ENCODE data around the gene TMEM117.
"Not testable (repeated sequence)": the region's sequence is repeated elsewhere in the genome, so short reads cannot be mapped to it uniquely, and the experiment has no call there.

TMEM117 gene

DNA sequence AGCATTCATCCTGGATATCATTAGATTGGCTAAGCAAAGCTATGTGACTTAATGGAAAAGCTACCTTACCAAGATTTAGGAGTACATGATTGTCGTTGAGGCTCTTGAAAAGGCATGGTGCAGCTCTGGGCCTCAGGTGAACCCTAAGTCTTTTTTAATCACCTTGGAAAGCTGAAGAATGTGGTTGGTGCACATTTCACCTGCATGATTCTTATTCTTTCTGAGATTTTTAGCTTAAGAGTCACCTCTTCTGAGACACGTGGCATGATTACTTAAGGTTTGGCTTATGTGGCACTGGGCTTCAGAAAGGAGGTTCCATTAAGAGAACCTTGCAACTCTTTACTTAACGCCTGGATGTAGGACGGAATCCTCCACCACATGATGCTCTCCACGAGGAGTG is 498.5 kb downstream of the TMEM117 start:
- no peak for DNase-seq

DNA sequence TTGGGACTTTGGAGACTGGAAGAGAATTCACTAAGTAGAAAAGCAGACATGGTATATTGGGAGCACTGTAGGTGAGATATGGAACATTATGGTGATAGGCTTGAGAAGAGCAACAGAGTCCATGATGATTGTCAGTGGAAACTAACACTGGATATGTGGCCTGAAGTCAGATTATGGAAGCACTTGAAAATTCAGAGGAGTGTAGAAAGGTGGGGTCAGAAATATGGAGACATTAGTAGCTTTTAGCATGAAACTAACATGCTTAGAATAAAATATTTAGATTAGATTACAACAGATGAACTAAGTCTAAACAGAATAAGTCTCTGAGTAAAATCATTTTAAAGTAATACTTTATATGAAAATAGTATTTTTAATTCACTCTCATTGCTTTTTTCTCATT is 499.1 kb downstream of the TMEM117 start:
- no peak for DNase-seq

DNA sequence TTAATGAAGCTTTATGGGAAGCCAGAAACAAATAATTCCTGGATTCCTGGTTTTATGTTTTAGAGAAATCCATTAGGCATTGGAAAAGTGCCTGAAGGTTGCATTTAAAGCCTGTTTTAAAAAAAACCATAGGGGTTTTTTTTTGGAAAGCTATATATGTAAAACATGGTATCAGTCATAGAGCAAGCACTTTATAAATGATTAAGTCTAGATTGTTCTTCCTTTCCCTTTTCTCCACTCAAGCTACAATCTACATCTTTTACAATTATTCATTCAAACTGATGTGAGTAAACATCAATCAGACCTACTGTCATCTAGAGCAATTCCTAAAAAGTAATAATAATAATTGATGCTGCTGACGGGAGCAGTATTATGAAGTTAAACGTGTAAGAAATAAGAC is 500.7 kb downstream of the TMEM117 start:
- DNase-seq, result no peak

DNA sequence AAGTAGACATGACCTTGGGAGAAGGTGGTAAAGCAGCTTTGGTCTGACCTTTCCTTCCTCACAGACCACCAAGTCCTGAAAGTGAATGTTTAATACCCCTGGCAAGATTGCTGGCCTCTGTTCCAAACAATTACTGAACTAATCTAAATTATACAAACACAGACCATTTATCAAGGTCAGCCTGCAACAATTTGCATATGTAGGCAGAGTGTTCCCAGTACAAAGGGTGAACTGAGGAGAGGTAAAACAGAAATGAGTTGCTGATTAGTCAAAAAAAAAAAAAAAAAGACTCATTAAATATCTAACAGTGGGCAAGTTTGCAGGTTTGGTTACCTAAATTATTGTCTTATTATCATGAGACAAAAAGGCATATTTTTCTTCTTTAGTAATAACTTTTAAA is 506.5 kb downstream of the TMEM117 start:
- DNase-seq, result no peak

DNA sequence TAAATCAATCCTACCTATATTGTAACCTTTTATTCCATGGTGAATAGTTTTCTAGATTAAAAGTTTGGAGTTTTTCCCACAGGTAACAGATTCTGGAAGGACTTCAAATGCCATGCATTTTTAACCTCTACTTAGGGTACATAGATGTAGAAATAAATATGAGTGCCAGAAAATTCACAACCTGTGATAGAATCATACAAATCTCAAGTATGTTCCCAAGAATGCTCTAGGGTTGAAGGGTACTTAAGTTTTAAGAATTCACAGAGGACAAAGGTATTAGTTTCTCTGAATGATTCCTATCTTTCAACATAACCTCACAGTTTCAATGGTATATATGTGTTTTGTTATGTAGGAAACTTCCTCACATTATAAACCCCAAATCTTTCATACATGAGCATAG is 511.3 kb downstream of the TMEM117 start:
- DNase-seq, result no peak

DNA sequence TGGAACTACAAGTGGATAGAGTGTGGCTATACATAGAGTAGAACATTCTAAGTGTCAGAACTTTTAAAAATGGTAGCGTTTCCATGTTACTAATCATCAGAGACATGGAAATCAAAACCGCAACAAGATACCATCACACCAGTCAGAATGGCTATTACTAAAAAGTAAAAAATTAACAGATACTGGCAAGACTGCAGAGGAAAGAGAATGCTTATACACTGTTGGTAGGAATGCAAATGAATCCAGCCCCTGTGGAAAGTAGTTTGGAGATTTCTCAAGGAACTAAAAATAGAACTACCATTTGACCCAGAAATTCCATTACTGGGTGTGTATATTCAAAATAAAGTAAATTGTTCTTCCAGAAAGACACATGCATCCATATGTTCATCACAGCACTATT is 521.6 kb downstream of the TMEM117 start:
- DNase-seq, result no peak

DNA sequence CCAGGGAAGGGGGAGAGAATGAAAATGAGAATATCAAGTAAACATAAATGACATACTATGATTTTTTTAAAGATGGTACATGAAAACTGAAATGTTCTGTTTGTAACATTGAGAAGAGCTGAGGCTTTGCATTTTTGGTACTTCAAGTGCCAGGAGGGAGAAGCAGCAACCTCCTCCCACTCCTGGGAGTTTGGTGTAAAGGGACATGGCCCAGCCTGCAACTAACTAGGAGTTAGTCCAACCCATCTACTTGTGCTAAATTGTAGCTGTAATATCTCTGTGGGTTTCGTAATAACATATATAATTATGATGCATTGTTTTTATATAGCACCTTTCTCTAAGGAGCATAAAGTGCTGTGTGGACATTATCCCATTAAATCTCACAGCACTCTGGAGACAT is 522.8 kb downstream of the TMEM117 start:
- DNase-seq, result no peak

DNA sequence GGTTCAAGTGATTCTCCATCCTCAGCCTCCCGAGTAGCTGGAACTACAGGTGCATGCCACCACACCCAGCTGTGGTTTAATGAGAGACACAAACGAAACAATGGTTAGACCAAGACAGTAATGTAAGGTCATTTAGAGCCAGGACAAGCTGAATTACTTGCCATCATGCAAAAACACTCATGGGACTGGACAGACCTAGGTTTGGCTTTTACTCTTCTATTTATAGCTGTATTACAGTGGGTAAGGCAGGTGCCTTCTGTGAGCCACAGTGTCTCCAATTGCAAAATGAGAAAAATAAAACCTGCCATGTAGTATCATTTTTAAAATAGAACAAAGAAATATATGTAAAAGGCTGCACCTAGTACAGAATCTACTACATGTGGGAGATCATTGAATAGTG is 527.1 kb downstream of the TMEM117 start:
- DNase-seq, result no peak

DNA sequence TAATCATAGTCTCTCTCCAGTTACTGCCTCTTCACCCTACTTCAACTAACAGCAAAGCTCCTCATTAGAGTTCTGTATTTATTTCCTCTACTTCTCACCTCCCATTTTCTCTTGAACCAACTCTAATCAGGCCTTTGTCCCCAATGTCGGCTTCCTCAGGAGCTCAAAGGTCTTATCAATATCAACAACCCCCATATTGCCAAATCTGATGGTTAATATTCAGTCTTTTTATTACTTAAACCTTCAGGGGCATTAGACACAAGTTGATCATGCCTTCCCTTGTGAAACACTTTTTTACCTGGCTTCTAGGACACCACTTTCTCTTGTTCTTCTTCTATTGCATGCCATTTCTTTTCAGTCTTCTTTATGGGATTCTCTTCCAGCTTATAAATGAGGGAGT is 531.3 kb downstream of the TMEM117 start:
- no peak for DNase-seq

DNA sequence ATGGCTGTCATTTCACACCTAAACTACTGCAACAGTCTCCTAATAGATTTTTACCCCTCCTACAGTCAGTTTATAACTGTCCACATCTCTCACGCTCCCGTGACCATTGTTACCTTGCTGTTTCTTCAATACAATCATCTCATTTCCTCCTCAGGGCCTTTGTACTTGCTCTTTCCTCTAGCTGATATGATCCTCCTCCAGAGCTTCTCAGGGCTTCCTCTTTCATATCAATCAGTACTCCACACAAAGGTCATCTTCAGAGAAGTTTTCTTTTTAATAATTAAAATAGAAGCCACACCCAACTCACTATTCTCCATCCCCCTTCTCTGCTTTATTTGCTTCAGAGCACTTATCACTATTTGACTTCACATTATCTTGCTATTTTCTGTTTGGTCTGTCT is 532.0 kb downstream of the TMEM117 start:
- no peak for DNase-seq

DNA sequence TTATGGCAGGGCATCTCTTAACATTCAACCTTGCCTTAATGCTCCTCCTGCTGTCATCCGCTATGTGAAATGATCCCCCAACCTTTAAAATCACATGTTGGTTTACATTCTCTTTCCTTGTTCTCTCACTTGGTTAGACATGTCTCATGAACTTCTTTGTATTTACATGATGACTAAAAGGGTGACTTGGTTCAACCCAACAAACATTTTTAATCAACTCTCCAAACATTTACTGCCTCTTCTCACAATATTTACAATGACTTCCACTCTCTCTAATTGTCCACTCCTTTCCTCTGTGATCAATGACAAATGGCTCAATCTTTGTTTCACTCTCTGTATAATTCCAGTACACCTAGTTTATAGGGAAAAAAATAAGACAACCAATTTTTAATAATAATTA is 534.1 kb downstream of the TMEM117 start:
- no peak for DNase-seq

DNA sequence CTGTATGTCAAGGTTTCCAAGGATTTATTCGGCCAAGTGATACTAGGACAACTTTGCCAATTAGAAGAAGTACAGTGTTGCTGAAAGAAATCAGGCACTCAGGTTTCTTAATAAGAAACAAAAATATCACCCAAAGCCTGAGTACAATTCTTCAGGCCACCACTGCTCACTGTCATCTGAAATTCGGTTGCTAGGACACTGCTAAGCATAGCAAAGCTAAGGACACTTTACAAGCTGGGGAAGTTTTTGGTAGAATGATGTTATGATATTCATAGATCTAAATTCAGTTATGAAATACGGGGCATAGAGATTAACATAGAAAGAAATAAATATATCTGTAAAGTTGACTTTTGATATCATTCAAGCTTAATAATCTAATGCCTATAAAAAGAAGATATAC is 535.1 kb downstream of the TMEM117 start:
- DNase-seq, result no peak

DNA sequence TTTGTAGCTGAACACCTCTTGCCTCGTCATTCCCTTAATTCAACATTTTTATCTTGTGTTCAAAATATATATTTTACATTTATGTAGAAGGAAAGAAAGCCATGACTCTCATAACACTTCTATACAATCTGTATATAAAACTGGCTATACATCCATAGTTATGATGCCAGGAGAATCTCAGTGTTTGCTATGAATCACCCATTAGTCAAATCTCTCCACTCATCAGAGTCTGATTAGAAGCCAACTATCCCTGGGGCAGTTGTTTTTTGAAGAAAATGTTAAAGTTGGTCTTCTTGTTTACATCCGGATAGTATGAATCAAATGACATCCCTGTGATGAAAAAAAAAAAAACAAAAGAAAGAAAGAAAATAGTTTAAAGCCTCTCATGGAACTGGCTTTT is 536.4 kb downstream of the TMEM117 start:
- no peak for DNase-seq

DNA sequence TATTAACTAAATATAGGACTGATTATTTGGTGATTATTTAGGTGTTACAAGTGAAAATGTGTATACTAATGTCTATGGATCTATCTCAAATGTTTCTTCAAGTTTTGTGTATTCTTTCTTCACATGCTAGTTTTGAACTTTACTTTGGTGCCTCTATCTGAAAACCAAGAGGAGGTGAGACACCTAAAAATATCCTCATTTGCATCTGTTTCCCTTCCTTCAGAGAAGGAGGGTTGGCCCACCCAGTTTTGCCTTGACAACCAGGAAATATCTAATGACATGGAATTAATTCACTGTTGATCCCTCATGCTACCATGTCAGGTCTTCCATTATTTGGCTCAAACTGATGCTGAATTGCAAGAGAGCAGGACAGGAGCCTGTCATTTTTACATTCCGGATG is 539.8 kb downstream of the TMEM117 start:
- no peak for DNase-seq

DNA sequence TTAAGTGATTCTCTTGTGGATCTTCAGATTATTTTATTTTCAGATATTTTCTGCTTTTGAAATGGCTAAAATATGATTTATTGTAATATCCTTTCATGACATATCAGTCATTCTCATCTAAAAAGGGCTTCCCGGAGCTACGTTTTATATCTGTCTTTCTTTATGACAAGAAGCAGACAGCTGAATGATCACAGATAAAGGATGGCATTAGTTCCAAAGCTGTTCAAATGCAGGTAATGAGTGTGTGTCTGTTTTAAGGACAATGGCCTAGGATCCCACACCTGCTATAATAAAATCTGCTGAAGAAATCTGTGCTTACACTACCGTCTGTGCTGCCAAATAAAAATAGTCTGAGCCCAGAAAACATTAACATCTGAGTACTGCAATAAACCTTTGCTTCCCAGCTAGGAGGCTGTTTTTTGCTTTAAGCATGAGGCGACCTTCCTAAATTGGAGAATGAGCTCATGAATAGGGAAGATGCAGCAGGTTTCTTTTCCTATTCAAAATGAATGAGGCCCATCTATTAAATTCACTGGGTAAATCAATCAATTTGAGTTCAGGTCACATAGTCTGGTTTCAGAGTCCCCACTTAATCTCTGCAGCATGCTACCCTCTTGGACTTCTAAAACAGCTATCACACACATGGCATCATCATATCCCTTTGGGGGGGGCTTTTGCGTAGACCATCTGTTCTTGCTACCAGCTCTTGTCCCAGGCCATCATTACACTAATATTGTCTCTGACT is 541.7 kb downstream of the TMEM117 start:
- DNase-seq, result no peak

DNA sequence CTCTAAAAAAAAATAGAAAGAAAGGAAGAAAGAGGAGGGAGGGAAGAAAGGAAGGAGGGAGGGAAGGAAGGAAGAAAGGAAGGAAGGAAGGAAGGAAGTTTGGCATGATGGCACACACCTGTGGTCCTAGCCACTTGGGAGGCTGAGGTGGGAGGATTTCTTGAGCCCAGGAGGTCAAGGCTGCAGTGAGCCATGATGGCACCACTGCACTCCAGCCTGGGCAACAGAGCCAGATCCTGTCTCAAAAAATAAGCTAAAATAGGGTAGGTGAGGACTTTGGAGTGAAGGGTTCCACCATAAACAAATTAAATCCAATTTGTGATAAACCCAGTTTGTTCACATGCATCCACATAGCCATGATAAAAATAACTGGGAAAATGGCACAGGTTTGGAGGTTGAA is 543.2 kb downstream of the TMEM117 start:
- DNase-seq, result not testable (repeated sequence)

DNA sequence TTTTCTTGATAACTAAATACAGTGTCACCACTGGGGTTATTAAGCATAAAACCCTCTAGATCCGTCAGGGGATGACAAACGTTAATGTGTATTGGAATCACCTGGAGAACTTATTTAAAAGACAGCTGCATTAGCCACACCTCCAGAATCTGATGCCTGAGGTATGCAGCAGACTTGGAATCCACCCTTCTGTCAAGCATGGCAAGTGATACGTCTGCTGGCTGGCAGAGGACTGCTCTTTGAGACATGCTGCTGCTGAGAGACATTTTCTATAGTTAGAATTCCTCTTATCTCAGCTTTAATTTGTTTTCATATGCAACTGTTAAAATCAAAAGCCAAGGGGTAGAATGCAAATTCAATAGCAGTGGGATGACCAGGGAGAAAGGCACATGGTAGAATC is 544.0 kb downstream of the TMEM117 start:
- no peak for DNase-seq

DNA sequence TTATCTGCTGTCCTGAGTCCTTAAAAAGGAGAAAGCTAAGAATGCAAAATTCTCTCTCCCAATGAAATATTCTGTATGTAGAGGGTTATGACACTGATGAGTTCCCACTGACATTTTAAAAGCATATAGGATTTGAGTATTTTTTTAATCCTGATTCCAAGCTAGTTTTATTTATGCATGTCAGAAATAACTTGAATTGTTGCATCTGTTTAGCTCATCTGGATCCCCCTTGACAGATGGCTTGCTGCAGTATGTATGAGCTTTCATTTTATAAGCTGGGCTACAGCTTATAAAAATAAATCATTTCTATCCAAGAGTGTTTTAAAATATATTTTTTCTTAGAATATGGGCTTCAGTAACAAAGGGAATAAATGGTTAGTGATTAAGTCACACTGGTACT is 545.0 kb downstream of the TMEM117 start:
- no peak for DNase-seq

DNA sequence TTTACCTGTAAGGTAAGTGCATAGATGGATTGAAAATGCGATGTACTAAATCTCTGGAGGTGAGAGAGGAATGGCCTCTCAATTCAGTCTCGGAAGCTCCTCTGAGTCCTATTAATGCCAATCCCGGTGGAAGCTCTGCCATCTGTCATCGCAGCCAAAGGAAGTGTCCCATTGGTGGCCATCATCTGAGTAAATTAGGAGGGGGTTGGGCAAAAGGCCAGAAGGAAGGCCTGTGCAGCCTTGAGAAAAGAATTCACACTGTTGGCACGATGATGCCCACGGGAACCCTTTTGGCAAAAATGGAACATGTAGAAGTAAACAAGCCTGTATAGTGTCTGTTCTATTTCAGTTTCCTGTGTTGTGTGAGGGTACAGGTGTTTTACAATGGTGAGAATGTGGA is 545.5 kb downstream of the TMEM117 start:
- DNase-seq, result no peak

DNA sequence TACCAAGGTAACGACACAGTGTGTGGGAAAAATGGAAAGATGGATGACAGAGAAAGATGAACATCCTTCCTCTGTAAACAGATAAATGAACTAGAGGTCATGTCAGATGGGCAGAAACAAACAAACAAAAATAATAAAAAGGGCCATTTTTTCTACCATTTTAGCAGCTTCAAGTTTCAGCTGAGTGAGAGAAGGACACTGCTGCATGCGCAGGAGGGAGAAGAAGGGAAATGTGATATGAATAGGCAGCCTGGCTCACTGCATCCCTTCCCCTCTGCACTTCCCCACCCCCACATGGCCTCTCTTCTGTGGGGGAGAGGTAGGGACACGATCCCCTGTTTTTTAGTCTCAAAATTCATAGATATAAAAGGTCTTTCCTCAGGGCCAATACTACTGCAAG is 548.3 kb downstream of the TMEM117 start:
- DNase-seq, result no peak

DNA sequence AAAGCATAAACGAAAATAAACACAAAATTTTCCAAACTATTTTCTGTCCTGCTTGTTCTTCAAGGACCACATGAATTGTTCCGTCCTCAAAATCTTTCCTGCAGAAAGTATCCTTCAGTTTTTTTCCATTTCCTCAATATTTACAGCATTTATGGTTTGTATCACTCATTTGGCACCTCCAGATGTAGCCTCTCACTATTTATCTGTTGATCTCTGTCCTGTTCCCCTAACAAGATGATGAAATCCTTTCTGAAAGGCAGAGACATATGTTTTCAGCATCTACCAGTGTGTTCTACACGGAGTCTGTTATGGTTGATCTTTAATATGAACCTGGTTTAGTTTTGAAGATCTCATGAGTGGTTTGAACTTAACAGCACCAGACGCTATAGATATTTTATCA is 550.1 kb downstream of the TMEM117 start:
- no peak for DNase-seq

DNA sequence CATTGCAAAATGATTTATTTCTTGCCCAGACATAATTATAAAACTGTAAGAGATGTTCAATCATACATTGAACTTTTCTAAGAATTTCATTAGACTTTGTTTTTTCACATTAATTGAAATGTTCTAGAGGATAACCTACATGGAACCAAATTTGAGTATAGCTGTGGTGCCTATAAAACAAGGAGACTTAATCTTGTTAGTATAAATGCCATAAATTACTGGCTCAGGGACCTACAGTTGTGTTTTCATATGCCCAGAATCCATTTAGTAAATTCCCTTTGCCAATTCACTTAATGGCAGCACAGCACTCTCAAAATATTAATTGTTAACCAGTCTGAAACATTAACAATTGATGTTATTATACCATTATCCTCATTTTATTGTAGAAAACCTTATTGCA is 551.7 kb downstream of the TMEM117 start:
- DNase-seq, result no peak

DNA sequence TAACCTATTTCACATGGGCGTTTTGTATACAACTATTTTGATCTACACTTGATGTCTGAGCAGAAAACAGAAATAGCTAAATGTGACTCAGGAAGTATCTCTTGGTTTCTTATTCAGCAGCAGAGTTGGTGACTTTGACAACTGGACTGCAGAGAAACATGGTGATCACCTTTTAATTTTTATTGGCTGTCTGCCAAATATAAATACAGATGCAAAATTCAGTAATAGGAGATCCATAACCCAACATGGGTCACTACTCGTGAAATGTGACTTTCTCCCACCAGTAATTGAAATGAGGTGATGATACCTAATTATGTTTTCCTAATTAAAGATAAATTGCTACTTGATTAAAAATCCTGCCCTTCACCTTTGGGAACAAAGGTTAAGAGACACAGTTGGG is 553.2 kb downstream of the TMEM117 start:
- DNase-seq, result no peak

DNA sequence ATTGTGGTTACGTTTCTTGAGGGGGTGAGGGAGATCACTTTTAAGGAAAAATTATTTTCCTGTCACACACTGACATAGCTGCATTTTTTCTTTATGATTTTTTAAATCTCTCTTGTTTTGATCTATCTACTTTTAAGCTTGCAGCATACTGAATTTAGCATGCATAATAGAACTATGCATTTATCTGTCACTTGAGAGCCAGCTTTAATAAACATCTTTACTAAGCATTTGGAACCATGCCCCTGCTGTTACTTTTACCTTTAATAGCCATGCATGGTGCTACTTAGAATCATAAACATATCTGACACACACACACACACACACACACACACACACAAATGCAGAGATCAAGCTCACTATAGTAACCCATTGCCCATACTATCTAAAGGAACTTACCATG is 554.0 kb downstream of the TMEM117 start:
- DNase-seq, result no peak

DNA sequence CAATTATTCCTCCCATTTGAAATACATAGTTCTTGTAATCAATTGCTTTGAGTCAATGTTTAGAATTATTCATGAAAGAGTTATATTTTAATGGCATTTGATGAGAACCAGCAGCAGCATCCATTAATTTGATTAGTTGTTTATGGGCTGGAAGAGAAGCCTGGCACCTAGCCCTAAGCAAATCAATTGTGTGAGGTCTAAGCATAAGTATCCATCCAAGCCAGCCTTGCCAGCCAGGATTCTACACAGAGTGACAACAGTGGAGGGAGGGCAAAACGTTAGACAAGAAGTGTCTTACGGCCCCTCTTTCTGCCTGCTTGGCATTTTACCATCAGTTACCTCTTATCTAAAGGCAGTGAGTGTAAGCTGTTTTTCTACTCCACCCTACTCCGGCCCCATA is 561.8 kb downstream of the TMEM117 start:
- no peak for DNase-seq

DNA sequence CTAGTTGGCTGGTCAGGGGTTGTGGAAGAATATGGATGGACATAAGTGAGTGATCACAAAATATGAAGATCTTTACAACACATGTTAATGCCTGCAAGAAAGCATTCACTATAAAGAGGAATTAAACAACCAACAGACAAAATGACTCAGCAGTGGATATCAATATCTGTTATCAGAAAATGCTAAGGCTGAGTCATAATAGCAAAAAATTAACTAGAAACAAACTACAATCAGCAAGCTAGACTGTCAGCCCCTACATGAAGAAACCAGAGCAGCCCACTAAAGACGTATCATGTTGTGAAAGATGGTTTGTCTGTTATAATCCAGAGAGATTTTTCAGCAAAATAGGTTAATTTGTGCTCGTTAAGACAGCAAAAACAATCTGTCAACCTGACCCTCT is 567.3 kb downstream of the TMEM117 start:
- DNase-seq, result no peak

Measured in CD4-positive, alpha-beta T cell treated with Interleukin-21 for 1 hour (primary cell).